KMS-11 (cell line): ENCODE results near the gene GDF15.

Source experiments
- H2AFZ ChIP-seq: fragments of 200-600 bp; sonication (generic); 2 replicates; pipeline ENCODE4 v1.6.1; 2016; ENCODE audit warnings: antibody characterized with exemption, mixed run types, low read depth
- H3K27ac ChIP-seq: fragments of 200-600 bp; sonication (generic); 2 replicates; pipeline ENCODE4 v1.6.1; 2016; ENCODE audit warnings: mild to moderate bottlenecking, mixed run types
- H3K27me3 ChIP-seq: fragments of 200-600 bp; sonication (generic); 2 replicates; pipeline ENCODE4 v1.6.1; 2017; ENCODE audit warnings: mild to moderate bottlenecking, low read depth, mixed run types, moderate library complexity; ENCODE audit not compliant: insufficient read depth
- H3K36me3 ChIP-seq: fragments of 200-600 bp; sonication (generic); 2 replicates; pipeline ENCODE4 v1.6.1; 2017; ENCODE audit warnings: mild to moderate bottlenecking, mixed run types; ENCODE audit not compliant: insufficient read depth
- H3K4me1 ChIP-seq: fragments of 200-600 bp; sonication (generic); 2 replicates; pipeline ENCODE4 v1.6.1; 2016; ENCODE audit warnings: mild to moderate bottlenecking, low read depth, mixed run types; ENCODE audit not compliant: poor library complexity, severe bottlenecking
- H3K4me2 ChIP-seq: fragments of 200-600 bp; sonication (generic); 2 replicates; pipeline ENCODE4 v1.7.0; 2016; ENCODE audit warnings: mild to moderate bottlenecking, mixed run types
- H3K4me3 ChIP-seq: fragments of 200-600 bp; sonication (generic); IDR thresholded peaks from 2 replicates; pipeline ENCODE4 v1.6.1; 2017; ENCODE audit warnings: low read depth, low read length, mixed read lengths; ENCODE audit not compliant: insufficient read depth
- H3K79me2 ChIP-seq: fragments of 200-600 bp; sonication (generic); 2 replicates; pipeline ENCODE4 v1.6.1; 2016; ENCODE audit warnings: low read depth, mixed run types; ENCODE audit not compliant: insufficient read depth
- H3K9ac ChIP-seq: fragments of 200-600 bp; sonication (generic); 2 replicates; pipeline ENCODE4 v1.6.1; 2016; ENCODE audit warnings: mild to moderate bottlenecking, mixed run types
- H4K20me1 ChIP-seq: fragments of 200-600 bp; sonication (generic); 2 replicates; pipeline ENCODE4 v1.6.1; 2016; ENCODE audit warnings: mild to moderate bottlenecking, mixed run types; ENCODE audit not compliant: insufficient read depth
- TF ChIP-seq, protein P1 (sequence below): fragments of 200-600 bp; sonication (generic); conservative IDR thresholded peaks from 2 replicates; pipeline ENCODE4 v1.6.1; 2017; ENCODE audit warnings: low read depth, mild to moderate bottlenecking, antibody characterized with exemption, low read length, moderate library complexity, mixed read lengths

The GDF15 gene

DNA sequence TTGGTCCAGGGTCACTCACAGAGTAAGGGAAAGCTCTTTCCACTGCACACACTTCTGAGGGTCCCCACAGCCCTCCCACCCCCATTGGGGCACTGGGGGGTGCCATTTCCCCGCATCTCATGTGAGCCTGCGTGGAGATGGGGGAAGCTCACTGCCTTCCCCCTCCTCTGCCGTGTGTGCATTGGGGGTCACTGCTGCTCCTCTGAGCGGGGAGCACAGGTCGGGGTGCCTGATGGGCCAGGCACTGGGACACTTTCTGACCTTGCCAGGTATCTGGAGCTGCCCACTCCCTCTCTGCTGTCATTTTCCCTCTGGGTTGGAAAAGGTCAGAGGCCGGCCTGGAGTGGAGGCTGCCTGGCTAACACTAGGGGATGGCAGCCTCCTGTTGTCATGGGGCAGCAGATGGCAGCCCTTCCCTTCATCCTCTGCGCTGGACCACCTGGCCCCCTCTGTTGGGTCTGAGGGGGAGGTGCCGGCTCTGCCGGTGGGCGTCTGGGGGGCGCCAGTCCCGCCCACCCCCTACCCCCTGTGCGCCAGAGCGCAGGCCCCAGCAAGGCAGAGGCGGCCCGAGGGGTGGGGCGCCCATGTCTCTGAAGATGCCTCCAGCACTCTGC, 42.3 kb downstream of the GDF15 start:
- H2AFZ ChIP-seq = no peak overlapping the region
- H3K4me3 ChIP-seq = no peak overlapping the region
- peak overlapping the region; percentile 69 for H3K27ac ChIP-seq
- no peaks in the 10 kb centered on the region for H3K36me3 ChIP-seq
- H3K27me3 ChIP-seq = no peaks in the 10 kb centered on the region
- peaks cover 27% of the 10 kb centered on the region for H3K4me1 ChIP-seq
- H3K4me2 ChIP-seq = peak overlapping the region; percentile 73; the same call in 1 of the 2 replicates
- TF ChIP-seq, protein P1, sequence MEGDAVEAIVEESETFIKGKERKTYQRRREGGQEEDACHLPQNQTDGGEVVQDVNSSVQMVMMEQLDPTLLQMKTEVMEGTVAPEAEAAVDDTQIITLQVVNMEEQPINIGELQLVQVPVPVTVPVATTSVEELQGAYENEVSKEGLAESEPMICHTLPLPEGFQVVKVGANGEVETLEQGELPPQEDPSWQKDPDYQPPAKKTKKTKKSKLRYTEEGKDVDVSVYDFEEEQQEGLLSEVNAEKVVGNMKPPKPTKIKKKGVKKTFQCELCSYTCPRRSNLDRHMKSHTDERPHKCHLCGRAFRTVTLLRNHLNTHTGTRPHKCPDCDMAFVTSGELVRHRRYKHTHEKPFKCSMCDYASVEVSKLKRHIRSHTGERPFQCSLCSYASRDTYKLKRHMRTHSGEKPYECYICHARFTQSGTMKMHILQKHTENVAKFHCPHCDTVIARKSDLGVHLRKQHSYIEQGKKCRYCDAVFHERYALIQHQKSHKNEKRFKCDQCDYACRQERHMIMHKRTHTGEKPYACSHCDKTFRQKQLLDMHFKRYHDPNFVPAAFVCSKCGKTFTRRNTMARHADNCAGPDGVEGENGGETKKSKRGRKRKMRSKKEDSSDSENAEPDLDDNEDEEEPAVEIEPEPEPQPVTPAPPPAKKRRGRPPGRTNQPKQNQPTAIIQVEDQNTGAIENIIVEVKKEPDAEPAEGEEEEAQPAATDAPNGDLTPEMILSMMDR = no peak
- H3K79me2 ChIP-seq = no peaks in the 10 kb centered on the region; the same call in 1 of the 2 replicates
- no peaks in the 10 kb centered on the region for H4K20me1 ChIP-seq
- H3K9ac ChIP-seq = no peak overlapping the region

GRCh38 chr19:18428787-18429674, 43.1 kb downstream of the GDF15 start:
- Histone ChIP-seq H3K79me2 (no peaks in the 10 kb centered on the region; the same call in 1 of the 2 replicates), H3K4me1 (peaks cover 28% of the 10 kb centered on the region), H4K20me1 (no peaks in the 10 kb centered on the region), H3K27ac (peak overlapping the region; percentile 69), H3K4me3 (no peak overlapping the region), H3K4me2 (peak overlapping the region; percentile 73), H3K27me3 (no peaks in the 10 kb centered on the region), H3K36me3 (no peaks in the 10 kb centered on the region), H2AFZ (0 out of 2 replicates have a peak overlapping the region, but pooled peaks have one; percentile 18), H3K9ac (peak overlapping the region; percentile 59)
- TF ChIP-seq, protein P1 = no peak

DNA sequence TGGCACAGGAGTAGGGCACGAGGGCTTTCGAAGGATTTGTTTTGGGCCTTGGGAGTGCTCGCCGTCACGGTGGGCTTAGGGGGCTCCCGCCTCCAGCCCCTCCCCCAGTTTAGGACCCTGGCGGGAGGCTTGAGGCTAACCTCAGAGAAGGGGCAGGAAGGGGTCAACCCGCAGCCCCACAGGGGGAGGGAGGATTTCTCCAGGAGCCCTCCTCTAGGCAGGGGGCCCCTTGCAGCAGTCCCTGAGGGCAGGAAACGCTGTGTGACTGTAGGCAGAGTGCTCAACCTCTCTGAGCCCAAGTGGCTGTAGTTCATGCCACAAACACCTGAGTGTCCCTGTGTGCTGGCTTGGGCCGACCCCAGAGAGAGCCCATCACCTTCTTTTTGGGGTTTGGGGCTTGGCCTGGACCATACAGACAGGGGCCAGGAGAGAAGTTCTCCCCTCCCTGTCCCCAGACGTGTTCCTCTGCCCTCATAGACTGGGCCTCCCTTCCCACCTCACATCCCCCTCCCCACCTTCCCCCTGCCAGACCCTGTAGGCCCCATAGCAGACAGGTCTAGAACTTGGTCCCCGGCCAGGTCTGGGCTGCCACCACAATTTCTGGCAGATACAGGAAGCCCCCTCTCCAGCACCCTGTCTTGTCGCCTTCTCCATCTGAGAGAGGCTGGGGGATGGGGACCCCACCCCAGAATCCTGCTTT, 43.9 kb downstream of the GDF15 start:
- H3K36me3 ChIP-seq = no peaks in the 10 kb centered on the region
- H3K4me1 ChIP-seq = peaks cover 31% of the 10 kb centered on the region
- peak overlapping the region; percentile 73 for H3K4me2 ChIP-seq
- H3K4me3 ChIP-seq = no peak overlapping the region
- H2AFZ ChIP-seq = no peak overlapping the region
- H4K20me1 ChIP-seq = no peaks in the 10 kb centered on the region
- peak overlapping the region; percentile 69 for H3K27ac ChIP-seq
- peak overlapping the region; percentile 59 for H3K9ac ChIP-seq
- H3K27me3 ChIP-seq = no peaks in the 10 kb centered on the region
- no peaks in the 10 kb centered on the region for H3K79me2 ChIP-seq
- TF ChIP-seq, protein P1 = no peak

- no peaks in the 10 kb centered on the region for H4K20me1 ChIP-seq
- no peaks in the 10 kb centered on the region for H3K27me3 ChIP-seq
- no peak overlapping the region for H2AFZ ChIP-seq
- no peaks in the 10 kb centered on the region for H3K79me2 ChIP-seq
- no peak overlapping the region for H3K9ac ChIP-seq
- no peak overlapping the region for H3K4me3 ChIP-seq
- no peak overlapping the region for H3K4me2 ChIP-seq
- H3K36me3 ChIP-seq = no peaks in the 10 kb centered on the region
- TF ChIP-seq, protein P1 = no peak
- H3K27ac ChIP-seq = 0 out of 2 replicates have a peak overlapping the region, but pooled peaks have one; percentile 69
- H3K4me1 ChIP-seq = peaks cover 31% of the 10 kb centered on the region
These were observed 44.6 kb downstream of the GDF15 start for GRCh38 chr19:18430417-18431144.
